Neuronal stem cell (in vitro differentiated cells): Measurements from ENCODE around the gene CABLES2.

Experiments used
- DNase-seq: peaks from one replicate; pipeline ENCODE4 v3.0.0-alpha.2; 2013; ENCODE audit warnings: low spot score
- H2AFZ ChIP-seq: one replicate; pipeline ENCODE4 v1.6.1; 2013; ENCODE audit warnings: mild to moderate bottlenecking, low read length, inconsistent platforms
- H2AK5ac ChIP-seq: 2 replicates; pipeline ENCODE4 v1.6.1; 2013; ENCODE audit warnings: low read depth, mild to moderate bottlenecking, inconsistent platforms, low read length, moderate library complexity, mixed read lengths
- H2BK120ac ChIP-seq: 2 replicates; pipeline ENCODE4 v1.6.1; 2013; ENCODE audit warnings: low read depth, mild to moderate bottlenecking, inconsistent platforms, low read length, moderate library complexity, mixed read lengths
- H2BK12ac ChIP-seq: one replicate; pipeline ENCODE4 v1.6.1; 2013; ENCODE audit warnings: low read length, inconsistent platforms
- H2BK15ac ChIP-seq: 2 replicates; pipeline ENCODE4 v1.6.1; 2013; ENCODE audit warnings: mild to moderate bottlenecking, low read length, inconsistent platforms, mixed read lengths
- H2BK5ac ChIP-seq: one replicate; pipeline ENCODE4 v1.6.1; 2013; ENCODE audit warnings: inconsistent platforms, mild to moderate bottlenecking, low read length, moderate library complexity
- H3K14ac ChIP-seq: one replicate; pipeline ENCODE4 v1.6.1; 2013; ENCODE audit warnings: low read length, inconsistent platforms
- H3K18ac ChIP-seq: 2 replicates; pipeline ENCODE4 v1.6.1; 2013; ENCODE audit warnings: low read length, inconsistent platforms
- H3K23ac ChIP-seq: 2 replicates; pipeline ENCODE4 v1.6.1; 2013; ENCODE audit warnings: low read depth, mild to moderate bottlenecking, mixed read lengths, low read length, inconsistent platforms; ENCODE audit not compliant: poor library complexity
- H3K27ac ChIP-seq: replicated peaks from 3 replicates; pipeline ENCODE4 v1.5.1; 2013; ENCODE audit warnings: low read length, inconsistent platforms
- H3K27me3 ChIP-seq, 3 experiments: 2 replicates each; pipeline ENCODE4 v1.6.1; 2013; ENCODE audit warnings: low read length in 3 of 3, mild to moderate bottlenecking in 2 of 3, inconsistent platforms in 1 of 3, low read depth in 1 of 3, mixed read lengths in 1 of 3, moderate library complexity in 1 of 3; ENCODE audit not compliant: control insufficient read depth in 3 of 3, insufficient read depth in 3 of 3
- H3K36me3 ChIP-seq, 2 donors: replicated peaks in 1 of 2; 2 replicates each; pipeline ENCODE4 v1.6.1; 2013; ENCODE audit warnings: low read length in 2 of 2; ENCODE audit not compliant: control insufficient read depth in 2 of 2, insufficient read depth in 2 of 2
- H3K4ac ChIP-seq: 2 replicates; pipeline ENCODE4 v1.6.1; 2013; ENCODE audit warnings: inconsistent platforms, mild to moderate bottlenecking, low read length, moderate library complexity
- H3K4me1 ChIP-seq, 2 donors: 1 replicate in 1 of 2; 2 replicates in 1 of 2; pipeline ENCODE4 v1.6.1; 2013; ENCODE audit warnings: low read length in 2 of 2, low read depth in 1 of 2; ENCODE audit not compliant: control insufficient read depth in 2 of 2, insufficient read depth in 1 of 2
- H3K4me2 ChIP-seq: one replicate; pipeline ENCODE4 v1.6.1; 2013; ENCODE audit warnings: mild to moderate bottlenecking, low read length, inconsistent platforms; ENCODE audit not compliant: insufficient read depth, poor library complexity, severe bottlenecking
- H3K4me3 ChIP-seq, 2 donors: 2 replicates each; pipeline ENCODE4 v1.5.1; 2013; ENCODE audit warnings: low read length in 2 of 2, mild to moderate bottlenecking in 2 of 2, inconsistent platforms in 1 of 2, moderate library complexity in 1 of 2
- H3K79me1 ChIP-seq: one replicate; pipeline ENCODE4 v1.6.1; 2013; ENCODE audit warnings: low read depth, mild to moderate bottlenecking, inconsistent platforms, low read length, moderate library complexity
- H3K9ac ChIP-seq: one replicate; pipeline ENCODE4 v1.6.1; 2013; ENCODE audit warnings: mild to moderate bottlenecking, low read depth, low read length, inconsistent platforms; ENCODE audit not compliant: poor library complexity
- H3K9me3 ChIP-seq, 2 donors: replicated peaks in 1 of 2; 2 replicates each; pipeline versions ENCODE3 to v1.6.1; 2013; ENCODE audit warnings: low read length in 2 of 2, mild to moderate bottlenecking in 2 of 2, inconsistent platforms in 1 of 2, low read depth in 1 of 2, mixed read lengths in 1 of 2, moderate library complexity in 1 of 2; ENCODE audit not compliant: control insufficient read depth in 2 of 2, insufficient read depth in 1 of 2
- H4K8ac ChIP-seq: one replicate; pipeline ENCODE4 v1.6.1; 2013; ENCODE audit warnings: low read depth, mild to moderate bottlenecking, inconsistent platforms, low read length, moderate library complexity
- H4K91ac ChIP-seq: one replicate; pipeline ENCODE4 v1.6.1; 2013; ENCODE audit warnings: low read length, low read depth, mild to moderate bottlenecking, inconsistent platforms; ENCODE audit not compliant: poor library complexity
- WGBS, 2 donors: extraction: QIAGEN DNeasy Blood & Tissue Kit; methylation state at CpG; one replicate each; pipeline ENCODE4 v1.1.7; 2013; ENCODE audit warnings: missing lambda C conversion rate in 2 of 2, mixed read lengths in 1 of 2; ENCODE audit not compliant: insufficient read length in 2 of 2, insufficient replicate concordance in 1 of 2; ENCODE audit errors: extremely low coverage in 2 of 2; 5-methylcytosine and 5-hydroxymethylcytosine counted together

Gene CABLES2

DNA sequence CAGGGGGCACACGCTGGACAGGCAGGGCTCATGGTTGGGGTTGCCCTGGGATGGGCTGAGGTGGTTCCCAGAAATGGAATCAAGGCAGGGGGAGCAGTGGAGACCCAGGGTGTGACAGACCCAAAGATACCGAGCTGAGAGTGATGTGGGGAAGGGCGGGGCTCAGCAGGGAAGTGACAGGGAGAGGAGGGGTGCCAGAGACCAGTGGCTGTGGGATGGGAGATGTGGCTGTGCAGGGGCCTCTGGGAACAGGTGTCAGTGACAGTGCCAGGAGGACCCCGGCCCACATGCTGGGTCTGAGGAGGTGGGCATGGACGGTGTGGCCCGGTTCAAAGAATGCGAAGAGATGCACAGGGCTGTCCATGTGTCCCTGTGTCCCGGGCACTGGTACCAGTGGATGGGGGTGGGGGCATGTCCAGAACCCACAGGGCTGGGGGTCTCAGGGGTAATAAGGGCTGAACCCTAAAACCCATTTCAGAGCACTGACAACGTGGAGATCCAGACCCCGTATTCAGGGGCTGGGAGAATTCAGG, 1.0 kb downstream of the CABLES2 start:
- H2BK120ac ChIP-seq, result peak overlapping the region; percentile 96
- no peak overlapping the region for H3K4ac ChIP-seq
- peak overlapping the region; percentile 93 for H3K4me2 ChIP-seq
- peaks cover 0 to 35% (median 4%) of the 10 kb centered on the region in 3 experiments for H3K27me3 ChIP-seq
- peak overlapping the region; percentile 96 for H2AK5ac ChIP-seq
- H3K4me3 ChIP-seq, result peak overlapping the region in 1 of 2 donors; percentile 90
- peak overlapping the region; percentile 45 for H3K23ac ChIP-seq
- H2BK5ac ChIP-seq, result peak overlapping the region; percentile 42
- H3K18ac ChIP-seq, result peak overlapping the region; percentile 38
- no peak overlapping the region for H4K8ac ChIP-seq
- H3K14ac ChIP-seq, result peak overlapping the region; percentile 38
- H4K91ac ChIP-seq, result no peak overlapping the region
- no CpG with 5 or more reads among the region's 10 CpGs for WGBS, 2 donors
- H2AFZ ChIP-seq, result no peak overlapping the region
- H3K27ac ChIP-seq, result no peak overlapping the region
- no peak overlapping the region for H2BK15ac ChIP-seq
- peaks cover 17% of the 10 kb centered on the region for H3K79me1 ChIP-seq
- peak overlapping the region; percentile 95 for H3K9ac ChIP-seq
- H3K4me1 ChIP-seq, result peaks cover 9 to 20% of the 10 kb centered on the region in 2 donors
- H2BK12ac ChIP-seq, result no peak overlapping the region
- H3K9me3 ChIP-seq, result no peaks in the 10 kb centered on the region
- DNase-seq, result no peak
- peaks cover 3 to 7% of the 10 kb centered on the region in 2 donors for H3K36me3 ChIP-seq

DNA sequence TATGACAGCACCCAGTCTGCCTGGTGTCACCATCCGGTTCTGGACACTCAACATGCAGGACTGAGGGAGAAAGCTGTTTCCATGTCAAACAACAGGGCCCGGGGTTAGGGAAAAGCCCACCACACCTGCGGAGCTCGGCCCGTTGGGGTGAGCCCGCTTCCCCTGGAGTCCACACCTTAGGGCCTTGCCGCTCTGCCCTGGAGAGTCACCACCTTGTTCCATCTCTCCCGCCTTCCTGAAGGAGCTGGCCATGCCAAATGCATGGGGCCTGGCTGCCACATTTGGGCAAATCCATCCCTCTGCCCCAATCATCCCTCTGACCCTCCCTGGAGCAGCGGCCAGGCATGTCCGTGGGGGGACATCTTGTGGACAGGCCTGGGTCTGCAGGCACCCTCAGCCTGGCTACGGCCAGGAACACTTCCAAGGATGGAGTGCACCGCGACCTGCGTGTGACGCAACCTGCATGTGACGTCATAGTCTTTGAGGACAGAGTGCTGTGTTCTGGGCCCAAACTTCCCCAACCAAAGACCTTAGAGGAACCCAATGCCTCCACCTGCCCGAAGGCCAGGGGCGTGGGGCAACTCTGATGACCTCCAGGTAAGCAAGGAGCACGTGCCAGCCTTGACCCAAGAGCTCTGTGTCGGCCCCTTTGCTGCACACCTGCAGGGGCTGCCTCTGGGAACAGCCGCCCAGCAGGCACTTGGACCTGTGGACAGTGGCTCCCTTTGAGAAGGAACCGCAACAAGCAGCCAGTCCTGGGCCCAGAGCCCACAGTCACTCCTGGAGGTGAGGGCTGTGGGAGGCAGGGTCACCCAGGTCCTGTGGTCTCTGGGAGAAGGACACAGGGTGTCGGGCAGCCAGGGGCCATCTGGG, 1.7 kb downstream of the CABLES2 start:
- Histone ChIP-seq H3K9me3 (no peaks in the 10 kb centered on the region), H3K4me1 (peaks cover 9 to 19% of the 10 kb centered on the region in 2 donors), H4K91ac (no peak overlapping the region), H3K23ac (peak overlapping the region; percentile 45), H3K14ac (no peak overlapping the region), H3K4ac (no peak overlapping the region), H2BK12ac (no peak overlapping the region), H2BK120ac (peak overlapping the region; percentile 96), H3K36me3 (peaks cover 5 to 7% of the 10 kb centered on the region in 2 donors), H3K27me3 (peaks cover 0 to 28% (median 4%) of the 10 kb centered on the region in 3 experiments), H3K79me1 (peaks cover 17% of the 10 kb centered on the region), H2BK15ac (no peak overlapping the region), H3K27ac (no peak overlapping the region), H3K4me2 (no peak overlapping the region), H2BK5ac (peak overlapping the region; percentile 87), H2AFZ (no peak overlapping the region), H3K9ac (peak overlapping the region; percentile 95), H3K18ac (no peak overlapping the region), H4K8ac (peak overlapping the region; percentile 30), H2AK5ac (peak overlapping the region; percentile 96), H3K4me3 (peak overlapping the region in 1 of 2 donors; percentile 90)
- WGBS, 2 donors, result no CpG with 5 or more reads among the region's 23 CpGs
- no peak for DNase-seq

DNA sequence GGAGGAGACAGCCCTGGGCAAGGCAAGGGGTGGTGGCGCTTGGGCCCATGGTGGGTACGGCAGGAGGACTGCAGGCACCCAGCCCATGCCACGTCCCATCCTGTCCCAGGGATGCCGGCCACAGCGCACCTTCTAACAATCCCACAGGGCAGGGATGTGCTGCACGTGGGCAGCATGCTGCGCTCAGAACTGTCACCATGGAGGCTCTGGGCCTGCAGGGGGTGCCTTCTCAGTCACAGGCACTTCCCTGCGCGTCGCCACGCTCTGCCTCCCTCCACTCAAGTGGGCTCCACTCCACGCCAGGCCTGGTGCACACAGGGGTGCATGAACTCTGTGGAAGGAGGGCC, 2.4 kb downstream of the CABLES2 start:
- no peak overlapping the region for H3K4me3 ChIP-seq
- H3K18ac ChIP-seq, result no peak overlapping the region
- H3K9ac ChIP-seq, result peak overlapping the region; percentile 7
- H3K27ac ChIP-seq, result no peak overlapping the region
- DNase-seq, result no peak
- peak overlapping the region; percentile 87 for H2BK5ac ChIP-seq
- no peak overlapping the region for H3K4me2 ChIP-seq
- H3K27me3 ChIP-seq, result peaks cover 0 to 22% (median 4%) of the 10 kb centered on the region in 3 experiments
- H3K9me3 ChIP-seq, result no peaks in the 10 kb centered on the region
- no peak overlapping the region for H2AFZ ChIP-seq
- H2BK12ac ChIP-seq, result peak overlapping the region; percentile 31
- no peak overlapping the region for H3K14ac ChIP-seq
- H2BK15ac ChIP-seq, result peak overlapping the region; percentile 19
- WGBS, 2 donors, result no CpG with 5 or more reads among the region's 12 CpGs
- peak overlapping the region; percentile 4 for H2BK120ac ChIP-seq
- H3K4ac ChIP-seq, result no peak overlapping the region
- peaks cover 5 to 7% of the 10 kb centered on the region in 2 donors for H3K36me3 ChIP-seq
- no peak overlapping the region for H4K91ac ChIP-seq
- H3K79me1 ChIP-seq, result peaks cover 21% of the 10 kb centered on the region
- H3K23ac ChIP-seq, result peak overlapping the region; percentile 8
- no peak overlapping the region for H4K8ac ChIP-seq
- H2AK5ac ChIP-seq, result peak overlapping the region; percentile 28
- peaks cover 9 to 16% of the 10 kb centered on the region in 2 donors for H3K4me1 ChIP-seq

DNA sequence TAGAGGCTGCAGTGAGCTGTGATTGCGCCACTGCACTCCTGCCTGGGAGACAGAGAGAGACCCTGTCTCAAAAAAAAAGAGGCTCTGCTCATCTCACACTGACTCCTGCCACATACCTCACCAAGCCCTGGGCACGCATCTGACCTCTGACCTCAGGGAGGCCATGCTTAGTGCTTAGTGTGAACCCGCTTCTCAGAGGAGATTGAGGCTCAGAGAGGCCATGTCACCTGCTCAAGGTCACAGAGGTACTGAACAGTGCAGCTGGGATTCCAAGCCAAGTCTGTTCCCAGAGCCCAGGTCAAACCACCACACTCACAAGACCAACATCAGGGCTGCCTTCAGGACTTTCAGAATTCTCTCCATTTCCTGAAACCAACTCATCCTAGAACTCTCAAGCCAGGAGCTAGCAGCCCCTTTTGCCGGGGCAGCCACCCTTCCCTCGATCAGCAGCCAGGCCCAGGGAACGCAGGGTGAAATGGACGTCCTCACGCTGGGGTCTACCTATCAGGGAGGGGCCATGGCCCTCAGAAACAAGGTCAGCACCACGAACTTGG, 2.9 kb downstream of the CABLES2 start:
- Histone ChIP-seq H2BK15ac (peak overlapping the region; percentile 19), H3K27ac (no peak overlapping the region), H2AK5ac (no peak overlapping the region), H3K14ac (no peak overlapping the region), H3K9ac (no peak overlapping the region), H2AFZ (no peak overlapping the region), H3K4me3 (no peak overlapping the region), H3K4me2 (no peak overlapping the region), H3K9me3 (no peaks in the 10 kb centered on the region), H2BK12ac (peak overlapping the region; percentile 31), H3K36me3 (peaks cover 5 to 7% of the 10 kb centered on the region in 2 donors), H4K8ac (no peak overlapping the region), H3K4ac (no peak overlapping the region), H3K79me1 (peaks cover 21% of the 10 kb centered on the region), H3K18ac (peak overlapping the region; percentile 64), H4K91ac (no peak overlapping the region), H2BK120ac (peak overlapping the region; percentile 4), H2BK5ac (peak overlapping the region; percentile 87), H3K27me3 (peaks cover 0 to 17% (median 0%) of the 10 kb centered on the region in 3 experiments), H3K4me1 (peaks cover 9 to 16% of the 10 kb centered on the region in 2 donors), H3K23ac (peak overlapping the region; percentile 8)
- no peak for DNase-seq
- no CpG with 5 or more reads among the region's 9 CpGs for WGBS, 2 donors
